Activated CD8-positive, alpha-beta memory T cell treated with anti-CD3 and anti-CD28 coated beads, Interleukin-2, amount 50 U/mL, for 1 hour (primary cell): ENCODE results near the gene ADAMTS17.

Experiments used
- DNase-seq: peaks from one replicate; pipeline ENCODE4 v3.0.0-alpha.2; 2020; ENCODE audit errors: extremely low read depth

Gene ADAMTS17

DNA sequence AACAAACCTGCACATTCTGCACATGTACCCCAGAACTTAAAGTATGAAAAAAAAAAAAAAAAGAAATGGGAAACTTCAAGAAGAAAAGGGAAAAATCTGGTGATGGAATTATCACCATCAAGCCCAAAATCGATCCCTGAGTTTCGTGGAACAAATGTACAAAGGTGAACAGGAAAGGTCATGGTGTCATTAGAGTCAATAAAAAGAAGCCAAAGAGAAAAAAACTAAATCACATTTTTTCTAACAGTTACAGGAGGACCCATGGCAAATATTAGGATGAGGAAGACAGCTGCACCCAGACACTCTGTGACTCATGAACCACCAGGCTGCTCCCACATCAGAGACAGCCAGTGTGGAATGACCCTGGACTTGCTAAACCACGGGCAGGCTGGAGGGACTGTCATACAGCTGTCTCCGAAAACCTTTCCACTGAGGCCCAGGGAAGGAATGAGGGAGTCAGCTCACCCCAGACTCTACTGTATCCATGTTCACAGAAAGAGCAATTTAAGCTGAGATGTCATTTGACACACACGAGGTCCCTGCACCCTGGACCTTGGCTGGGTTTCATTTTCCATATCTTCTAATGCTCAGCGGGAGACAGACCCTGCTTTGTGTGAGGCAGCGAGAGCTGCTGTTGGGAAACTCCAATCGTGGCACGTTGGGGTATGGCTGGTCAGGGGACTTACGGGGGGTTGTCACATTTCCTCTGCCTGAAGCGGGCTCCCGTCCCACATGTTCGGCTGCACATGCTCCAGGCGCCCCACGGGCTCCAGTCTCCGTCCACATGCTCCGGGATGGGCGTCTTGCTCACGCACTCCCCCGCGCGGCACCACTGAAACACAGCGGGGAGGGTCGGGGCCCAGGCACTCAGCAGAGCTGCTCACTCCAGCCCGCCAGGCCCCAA lies 210.2 kb downstream of the ADAMTS17 start:
- DNase-seq, result no peak

GRCh38 chr15:100129677-100130076 lies 212.1 kb downstream of the ADAMTS17 start:
- no peak for DNase-seq

GRCh38 chr15:100125401-100126191 lies 216.2 kb downstream of the ADAMTS17 start:
- no peak for DNase-seq

DNA sequence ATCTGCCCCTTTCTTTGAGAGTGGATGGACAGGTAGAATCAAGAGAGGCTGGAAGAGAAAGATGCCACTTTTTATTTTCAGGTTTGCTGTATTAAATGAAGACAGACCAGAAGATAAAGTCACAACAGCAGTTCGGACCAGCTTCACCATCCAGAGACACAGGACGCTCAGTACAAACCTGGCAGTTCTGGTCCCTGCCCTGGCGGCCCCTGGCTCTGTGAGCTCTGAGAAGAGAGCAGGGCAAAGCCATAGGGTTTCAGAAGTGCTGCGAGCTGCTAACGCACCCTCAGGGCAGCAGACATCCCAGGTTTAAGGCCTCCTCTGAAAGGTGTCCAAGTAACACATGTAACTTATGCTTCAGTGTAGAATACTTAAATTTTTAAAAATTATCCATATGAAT lies 216.8 kb downstream of the ADAMTS17 start:
- no peak for DNase-seq

DNA sequence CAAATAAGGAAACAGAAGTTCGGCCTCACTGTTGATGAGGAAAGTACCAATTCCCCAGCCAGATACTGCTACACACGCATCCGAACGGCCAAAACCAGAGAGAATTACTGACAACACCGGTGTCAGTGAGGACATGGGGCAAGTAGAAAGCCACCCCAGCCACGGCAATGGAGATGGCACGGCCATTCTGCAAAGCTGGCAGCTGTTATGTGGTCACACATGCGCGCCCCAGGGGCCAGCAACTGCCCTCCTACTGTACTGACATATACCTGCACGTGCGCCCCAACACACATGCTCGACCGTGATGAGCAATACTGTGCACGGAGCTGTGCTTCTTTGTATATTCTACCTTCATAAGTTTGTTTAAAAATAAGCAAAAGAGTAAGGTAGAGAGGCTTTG lies 217.4 kb downstream of the ADAMTS17 start:
- no peak for DNase-seq

GRCh38 chr15:100123611-100124010 lies 218.2 kb downstream of the ADAMTS17 start:
- no peak for DNase-seq

DNA sequence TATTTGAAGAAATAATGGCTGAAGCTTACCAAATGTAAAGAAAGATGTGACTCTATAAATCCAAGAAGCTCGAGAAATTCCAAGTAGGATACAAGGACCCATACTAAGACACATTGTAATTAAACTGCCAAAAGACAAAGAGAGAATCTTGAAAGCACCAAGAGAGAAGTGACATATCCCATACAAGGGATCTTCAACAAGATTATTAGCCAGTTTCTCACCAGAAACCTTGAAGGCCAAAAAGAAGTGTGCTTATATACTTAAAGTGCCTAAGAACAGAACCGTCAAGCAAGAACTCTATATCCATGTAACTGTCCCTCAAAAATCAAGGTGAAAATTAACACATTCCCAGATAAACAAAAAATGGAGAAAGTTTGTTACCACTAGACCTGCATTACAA lies 220.5 kb downstream of the ADAMTS17 start:
- DNase-seq, result no peak

- DNase-seq, result no peak
These were observed 221.7 kb downstream of the ADAMTS17 start for GRCh38 chr15:100120111-100120510.

- no peak for DNase-seq
These were observed 223.2 kb downstream of the ADAMTS17 start for GRCh38 chr15:100118546-100118945.

DNA sequence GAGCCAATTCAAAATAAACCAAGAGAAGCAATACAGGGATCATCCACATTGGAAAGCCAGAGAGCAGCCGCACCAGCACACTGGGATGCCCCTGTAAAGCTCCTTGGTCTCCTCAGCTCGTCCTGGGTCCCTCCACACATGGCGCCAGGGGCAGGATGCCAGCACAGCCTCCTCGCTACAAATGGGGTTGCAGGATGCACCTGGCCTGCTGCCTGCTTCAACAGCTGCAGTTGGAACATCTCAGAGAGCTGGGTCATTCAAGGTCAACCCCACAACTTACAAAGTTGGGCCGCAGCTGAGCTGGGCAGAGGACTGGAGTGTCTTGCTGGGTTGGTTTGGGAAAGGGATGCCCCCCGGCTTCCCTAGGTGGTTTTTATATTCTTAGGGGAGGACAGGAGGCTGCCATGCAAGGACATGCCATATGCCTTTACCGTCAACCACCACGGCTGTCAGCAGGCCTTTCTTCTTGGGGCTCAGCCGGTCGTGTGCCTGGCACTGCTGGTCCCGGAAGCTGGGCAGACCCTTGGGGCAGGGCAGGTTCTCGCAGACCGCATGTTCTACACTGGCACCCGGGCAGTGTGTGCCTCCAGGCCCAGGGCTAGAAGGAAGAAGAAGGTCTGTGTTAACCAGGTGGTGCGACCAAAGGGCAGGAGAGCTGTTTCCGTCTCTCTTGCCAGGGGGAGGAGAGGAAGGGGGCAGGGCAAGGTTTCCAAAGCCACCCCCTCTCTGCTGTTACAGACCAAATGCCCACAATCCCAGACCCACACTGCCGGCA lies 225.2 kb downstream of the ADAMTS17 start:
- DNase-seq, result no peak

GRCh38 chr15:100115711-100116090 lies 226.1 kb downstream of the ADAMTS17 start:
- no peak for DNase-seq

GRCh38 chr15:100115066-100115710 lies 226.6 kb downstream of the ADAMTS17 start:
- no peak for DNase-seq

DNA sequence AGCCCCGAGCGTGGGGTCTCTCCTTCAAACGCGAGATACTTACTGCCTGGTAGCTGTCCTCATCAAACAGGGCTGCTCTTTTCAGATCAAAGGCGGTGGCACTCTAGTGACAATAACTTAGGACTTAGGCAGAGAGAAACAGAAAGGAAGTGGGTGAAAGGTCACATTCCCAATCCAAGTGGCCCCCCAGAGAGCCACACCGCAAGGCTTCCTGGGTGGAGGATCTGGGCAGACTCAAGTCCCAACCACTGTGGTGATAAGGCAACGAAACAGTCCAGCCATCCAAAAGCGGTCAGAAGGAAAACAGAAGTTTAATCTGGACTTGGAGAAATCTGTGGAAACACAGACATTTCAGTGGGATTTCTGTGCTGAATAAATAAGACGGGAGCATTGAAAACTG lies 227.2 kb downstream of the ADAMTS17 start:
- DNase-seq, result no peak

- DNase-seq, result no peak
These were observed 227.7 kb downstream of the ADAMTS17 start for GRCh38 chr15:100114100-100114499.

- DNase-seq, result no peak
These were observed 228.3 kb downstream of the ADAMTS17 start for GRCh38 chr15:100113351-100114080.

DNA sequence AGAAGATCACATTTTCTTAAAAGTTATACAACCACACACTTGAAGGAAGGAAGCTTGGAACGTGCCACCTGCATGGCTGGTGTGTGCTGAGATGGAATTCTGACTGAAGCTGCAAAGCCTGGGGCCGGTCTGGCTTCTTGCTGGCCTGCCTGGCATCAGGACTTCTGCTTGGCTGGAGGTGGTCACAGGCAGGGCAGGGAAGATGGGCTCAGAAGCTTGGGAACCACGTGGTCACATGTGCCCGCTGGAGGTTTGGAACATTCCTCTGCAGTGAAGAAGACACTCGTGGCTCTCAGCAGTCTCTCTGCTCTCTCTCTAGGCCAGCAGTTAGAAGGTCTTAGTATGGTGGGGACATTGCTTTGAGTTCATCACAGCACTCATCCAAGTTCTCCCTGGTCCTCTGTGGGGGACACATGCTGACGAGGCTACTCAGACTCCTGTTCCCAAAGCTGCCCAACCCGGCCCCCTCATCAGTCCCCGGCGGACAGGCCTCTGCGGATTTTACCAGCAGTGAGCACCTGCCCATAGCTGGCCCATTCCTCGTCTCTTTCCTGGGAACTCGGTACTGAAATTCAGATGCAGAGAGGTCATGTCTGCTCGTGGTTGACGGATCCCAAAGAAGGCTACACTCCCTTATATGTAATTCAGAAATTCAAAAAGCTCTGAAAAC lies 229.0 kb downstream of the ADAMTS17 start:
- DNase-seq, result no peak

GRCh38 chr15:100112061-100112420 lies 229.7 kb downstream of the ADAMTS17 start:
- no peak for DNase-seq

DNA sequence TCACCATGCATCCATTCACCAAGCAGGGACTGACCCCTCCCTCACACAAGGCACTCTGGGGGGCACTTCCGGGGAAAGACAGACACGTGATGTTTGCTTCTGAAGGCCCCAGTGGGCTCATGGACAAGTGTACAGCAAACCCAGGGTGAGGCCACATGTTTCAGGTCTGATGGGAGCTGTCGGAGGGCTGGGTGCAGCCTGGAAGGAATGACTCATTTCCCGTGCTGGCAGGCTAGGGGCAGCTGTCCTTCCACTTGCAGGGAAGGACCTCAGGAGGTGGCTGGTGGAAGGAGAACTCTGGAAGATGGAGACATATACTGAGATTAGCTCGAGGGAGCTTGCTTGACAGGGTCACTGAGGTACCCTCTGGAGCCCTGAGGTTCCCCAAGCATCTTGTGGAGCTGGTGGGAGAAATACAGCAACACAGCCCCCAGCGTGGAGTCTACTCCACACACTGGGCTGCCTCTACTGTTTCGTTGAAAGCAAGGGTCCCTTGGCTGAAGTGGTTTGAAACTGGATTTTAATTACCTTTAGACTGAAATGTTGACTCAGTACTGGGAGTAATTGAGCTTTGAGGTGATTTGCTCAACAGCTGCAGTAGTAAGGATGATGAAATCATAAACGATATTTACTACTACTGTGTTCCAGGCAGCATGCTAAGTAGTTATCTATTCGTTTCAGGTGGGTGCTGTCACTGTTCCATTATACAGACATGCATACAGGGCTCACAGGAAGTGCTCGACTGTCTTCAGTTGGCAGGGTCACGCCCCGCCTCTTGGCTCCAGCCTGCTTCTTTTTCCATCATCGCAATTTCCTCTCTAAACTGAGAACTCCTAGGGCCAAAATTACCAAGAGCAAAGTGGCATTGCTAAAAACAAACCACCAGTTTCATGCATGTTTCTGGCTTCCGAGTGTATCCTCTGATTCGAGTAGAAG lies 230.4 kb downstream of the ADAMTS17 start:
- DNase-seq, result no peak

- DNase-seq, result no peak
These were observed 232.2 kb downstream of the ADAMTS17 start for GRCh38 chr15:100109486-100110035.
